NCI-H345 treated with DMSO at 0.1 percent for 48 hours (cell line): Measurements from ENCODE around the gene KRTAP10-11.

Experiments
- DNase-seq: peaks from one replicate; lab custom pipeline; 2025; ENCODE audit not compliant: unreplicated experiment; lab: John Stamatoyannopoulos, UW

KRTAP10-11 gene

DNA sequence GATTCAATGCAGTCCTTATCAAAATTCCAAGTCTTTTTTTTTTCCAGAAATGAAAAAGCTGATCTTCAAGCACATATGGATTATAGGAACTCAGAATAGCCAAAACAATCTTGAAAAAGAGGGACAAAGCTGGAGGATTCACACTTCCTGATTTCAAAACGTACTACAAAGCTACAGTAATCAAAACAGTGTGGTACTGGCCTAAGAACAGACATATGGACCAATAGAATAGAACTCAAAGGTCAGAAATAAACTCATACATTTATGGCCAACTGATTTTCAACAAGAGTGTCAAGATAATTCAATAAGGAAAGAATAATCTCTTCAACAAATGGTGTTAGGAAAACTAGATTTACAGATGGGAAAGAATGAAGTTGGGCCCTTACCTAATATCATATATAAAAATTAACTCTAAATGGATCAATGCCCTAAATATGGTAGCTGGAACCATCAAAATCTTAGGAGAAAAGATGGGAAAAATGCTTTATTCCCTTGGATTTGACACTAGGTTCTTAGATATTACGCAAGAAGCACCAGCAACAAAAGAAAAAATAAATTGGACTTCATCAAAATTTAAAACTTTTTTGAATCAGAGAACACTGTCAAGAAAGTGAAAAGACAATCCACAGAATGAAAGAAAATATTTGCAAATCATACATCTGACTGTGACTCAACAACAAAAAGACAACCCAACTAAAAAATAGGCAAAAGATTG lies 46.7 kb downstream of the KRTAP10-11 start:
- DNase-seq = no peak

- DNase-seq = no peak
Measured at GRCh38 chr21:44694776-44695175, 48.6 kb downstream of the KRTAP10-11 start.

DNA sequence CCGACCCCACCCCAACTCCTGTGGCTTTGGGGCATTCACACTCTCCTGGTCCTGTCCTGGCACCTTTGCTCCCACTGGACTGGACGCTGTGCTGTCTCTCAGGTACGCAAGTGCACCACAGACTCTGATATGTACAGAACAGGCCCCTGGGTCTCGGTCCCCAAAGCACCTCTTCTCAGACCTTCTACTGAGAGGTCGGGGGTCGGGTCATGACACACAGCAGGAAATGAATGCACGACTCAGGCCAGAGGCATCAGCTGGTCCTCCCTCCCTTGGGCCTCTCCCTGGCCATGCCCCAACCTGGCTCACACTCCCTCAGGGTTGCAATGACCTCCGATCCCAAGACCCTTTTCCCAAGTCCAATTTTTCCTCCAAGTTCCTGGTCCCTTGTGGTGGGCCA lies 49.0 kb downstream of the KRTAP10-11 start:
- DNase-seq = no peak

DNA sequence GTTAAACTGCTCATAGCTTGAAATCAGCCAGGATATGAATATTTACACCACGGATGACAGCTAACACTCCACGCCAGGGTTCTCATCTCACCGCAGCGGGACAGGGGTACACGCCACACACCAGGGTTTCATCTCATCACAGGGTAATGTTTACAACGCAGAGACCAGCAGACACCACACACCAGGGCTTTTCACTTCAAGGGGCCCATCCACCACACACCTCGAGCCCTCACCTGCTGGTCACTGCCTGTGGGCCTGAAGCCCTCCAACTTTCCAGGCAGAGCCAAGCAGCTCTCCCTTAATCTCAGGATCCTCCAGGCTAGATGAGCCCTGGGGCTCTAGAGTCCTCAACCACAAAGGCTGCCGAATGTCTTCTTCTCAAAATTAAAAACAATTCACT lies 49.4 kb downstream of the KRTAP10-11 start:
- no peak for DNase-seq

- DNase-seq = no peak
Measured at GRCh38 chr21:44696572-44696971, 50.4 kb downstream of the KRTAP10-11 start.
